ENCODE measurements around the gene LRRC36. TPM values are rescaled to one million over a fixed set of nuclear protein-coding genes. Genes with fewer than 3 reads are reported as not detected.

The LRRC36 gene
- total and polyA plus RNA-seq, 2 of the 8 experiments (the other 6 are each of a cell fraction or from before 2014, with no cell fraction given) = 0.15 TPM; not detected in 1

DNA sequence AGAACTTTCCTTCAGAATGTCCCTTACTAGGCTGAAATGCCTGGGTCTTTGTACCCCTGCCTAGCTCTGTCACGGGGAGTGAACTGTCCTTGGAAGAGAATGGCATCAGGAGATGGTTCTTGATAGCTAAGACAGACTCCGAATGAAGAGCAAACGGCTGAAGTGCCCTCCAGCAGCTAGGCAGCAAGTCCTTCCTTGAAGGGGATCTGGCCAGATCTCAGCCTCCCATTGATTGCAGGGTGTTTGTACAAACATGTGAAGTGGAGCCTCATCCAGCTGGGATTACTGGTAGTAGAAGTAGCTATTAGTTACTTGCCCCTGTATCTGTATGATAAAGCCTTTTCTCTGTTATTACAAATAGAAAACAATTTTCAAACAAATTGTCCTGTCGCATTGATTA, 30.9 kb downstream of the LRRC36 start:
- no peak overlapping the region for H3K18ac ChIP-seq (ENCODE audit: extremely low read depth, low read length)
- DNase-seq (ENCODE audit: low read depth in 1 of 2, low spot score in 2 of 2) (no peak), FAIRE-seq (no peak)
- no peaks in the 10 kb centered on the region for H3K79me2 ChIP-seq (ENCODE audit: control insufficient read depth in 1 of 2, insufficient read depth in 2 of 2, low read length in 2 of 2)
- no peak overlapping the region for H3K23ac ChIP-seq (ENCODE audit: insufficient read length)
- no peaks in the 10 kb centered on the region for H3K9me3 ChIP-seq (ENCODE audit: insufficient read depth in 2 of 2, low read depth in 1 of 2, low read length in 1 of 2)
- H2AFZ ChIP-seq (ENCODE audit: low read length) = no peak overlapping the region
- no peak overlapping the region for H2BK20ac ChIP-seq (ENCODE audit: low read length)
- no peak overlapping the region for H4K5ac ChIP-seq (ENCODE audit: insufficient read length, low read depth, low read length)
- H3K14ac ChIP-seq (ENCODE audit: insufficient read length) = no peak overlapping the region
- no peak overlapping the region for H2BK5ac ChIP-seq (ENCODE audit: low read depth, low read length)
- H3K4ac ChIP-seq (replicated peaks; ENCODE audit: insufficient read length, low read depth, low read length) = no peak overlapping the region
- H2AK5ac ChIP-seq (ENCODE audit: low read depth, low read length) = no peak overlapping the region
- H3K4me3 ChIP-seq (ENCODE audit: extremely low read depth in 1 of 4, insufficient read depth in 2 of 4, low read depth in 3 of 4, low read length in 4 of 4) = no peak overlapping the region
- ChIA-PET POLR2A (ENCODE audit: partially characterized antibody) (no interaction called here), CTCF (ENCODE audit: partially characterized antibody) (interaction anchor here (0.7 to 2.0 kb wide), 5 partner anchors 23 to 42 kb away, joined by 3 to 7 read pairs (median 5); partner anchors contain the start of genes KCTD19, LRRC36 and TPPP3)
- H3K23me2 ChIP-seq (ENCODE audit: low read depth, low read length) = peaks cover 2% of the 10 kb centered on the region; the same call in 1 of the 2 replicates
- H4K20me1 ChIP-seq (replicated peaks in 1 of 2; ENCODE audit: control insufficient read depth in 1 of 2, insufficient read depth in 2 of 2, low read length in 2 of 2) = no peaks in the 10 kb centered on the region
- H3K56ac ChIP-seq (replicated peaks; ENCODE audit: insufficient read length, low read depth, low read length) = no peak overlapping the region
- no peaks in the 10 kb centered on the region for H3K79me1 ChIP-seq (ENCODE audit: low read depth, low read length)
- WGBS, 2 experiments (ENCODE audit: extremely low coverage in 1 of 2, insufficient coverage in 1 of 2, insufficient read length in 1 of 2, insufficient replicate concordance in 2 of 2, low coverage in 1 of 2, low lambda C conversion rate in 2 of 2, missing lambda C conversion rate in 1 of 2) = 84% methylated on average over 4 of the region's 4 CpGs; no CpG with 5 or more reads in 1 of the 2 experiments
- H2BK12ac ChIP-seq (ENCODE audit: low read depth, low read length) = no peak overlapping the region
- no peaks in the 10 kb centered on the region for H3K4me1 ChIP-seq (replicated peaks in 1 of 4; ENCODE audit: control insufficient read depth in 3 of 4, insufficient read depth in 4 of 4, low read length in 3 of 4)
- H2BK120ac ChIP-seq (replicated peaks; ENCODE audit: low read depth, low read length) = peak overlapping the region; percentile 43
- no peak overlapping the region for H3K4me2 ChIP-seq (ENCODE audit: insufficient read depth in 1 of 2, low read depth in 2 of 2, low read length in 2 of 2)
- no peak overlapping the region for H2BK15ac ChIP-seq (ENCODE audit: low read length)
- H4K91ac ChIP-seq (replicated peaks; ENCODE audit: insufficient read length, low read length) = no peak overlapping the region
- no peaks in the 10 kb centered on the region for H3K36me3 ChIP-seq (ENCODE audit: control insufficient read depth in 2 of 4, insufficient read depth in 4 of 4, low read length in 3 of 4)
- no peak overlapping the region for H3K9ac ChIP-seq (replicated peaks in 1 of 4; ENCODE audit: extremely low read depth in 1 of 4, low read depth in 3 of 4, low read length in 3 of 4)
- 0 out of 7 replicates have a peak, but pooled peaks cover 0 to 3% (median 0%) of the 10 kb centered on the region in 4 experiments for H3K27me3 ChIP-seq (replicated peaks in 1 of 4; ENCODE audit: control insufficient read depth in 3 of 4, extremely low read depth in 1 of 4, insufficient read depth in 3 of 4, low read length in 3 of 4)
- no peak overlapping the region for H3K27ac ChIP-seq (ENCODE audit: low read depth, low read length)
- H4K8ac ChIP-seq (ENCODE audit: extremely low read depth, insufficient read depth, low read length) = no peak overlapping the region
- TF ChIP-seq KDM5A (IDR thresholded peaks at IDR 0.05; ENCODE audit: low read length) (no peak), BACH1 (IDR thresholded peaks at IDR 0.05; ENCODE audit: low read length) (no peak), SAP30 (IDR thresholded peaks at IDR 0.05; ENCODE audit: insufficient read depth, insufficient replicate concordance, low read length) (no peak)
